Activated CD8-positive, alpha-beta memory T cell treated with anti-CD3 and anti-CD28 coated beads, Interleukin-2, amount 50 U/mL, for 48 hours (primary cell): ENCODE results near the gene SPEG.

Experiments used
- DNase-seq: peaks from one replicate; pipeline ENCODE4 v3.0.0-alpha.2; 2020

SPEG gene

DNA sequence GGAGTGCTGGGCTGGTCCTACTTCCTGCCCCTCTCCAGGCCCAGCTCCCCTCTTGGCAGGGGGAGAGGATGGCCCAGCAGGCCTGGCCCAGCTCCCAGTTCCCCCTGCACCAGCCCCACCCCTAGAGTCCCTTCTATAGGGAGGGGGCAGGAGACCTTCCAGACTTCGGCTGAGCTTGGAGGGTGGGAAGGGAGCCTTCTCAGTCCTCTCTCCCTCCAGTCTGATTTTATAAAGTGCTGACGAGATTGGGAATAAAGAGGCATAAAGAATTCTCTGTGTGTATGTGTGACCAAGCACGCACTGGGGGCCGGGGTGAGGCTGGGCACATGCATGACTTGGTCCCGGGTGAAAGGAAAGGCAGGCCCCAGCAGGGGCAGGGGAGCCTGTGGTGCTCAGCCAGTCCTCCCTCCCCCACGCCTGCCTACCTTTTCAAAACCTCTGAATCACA lies 103.9 kb downstream of the SPEG start:
- no peak for DNase-seq

GRCh38 chr2:219538956-219539788 lies 104.5 kb downstream of the SPEG start:
- no peak for DNase-seq

DNA sequence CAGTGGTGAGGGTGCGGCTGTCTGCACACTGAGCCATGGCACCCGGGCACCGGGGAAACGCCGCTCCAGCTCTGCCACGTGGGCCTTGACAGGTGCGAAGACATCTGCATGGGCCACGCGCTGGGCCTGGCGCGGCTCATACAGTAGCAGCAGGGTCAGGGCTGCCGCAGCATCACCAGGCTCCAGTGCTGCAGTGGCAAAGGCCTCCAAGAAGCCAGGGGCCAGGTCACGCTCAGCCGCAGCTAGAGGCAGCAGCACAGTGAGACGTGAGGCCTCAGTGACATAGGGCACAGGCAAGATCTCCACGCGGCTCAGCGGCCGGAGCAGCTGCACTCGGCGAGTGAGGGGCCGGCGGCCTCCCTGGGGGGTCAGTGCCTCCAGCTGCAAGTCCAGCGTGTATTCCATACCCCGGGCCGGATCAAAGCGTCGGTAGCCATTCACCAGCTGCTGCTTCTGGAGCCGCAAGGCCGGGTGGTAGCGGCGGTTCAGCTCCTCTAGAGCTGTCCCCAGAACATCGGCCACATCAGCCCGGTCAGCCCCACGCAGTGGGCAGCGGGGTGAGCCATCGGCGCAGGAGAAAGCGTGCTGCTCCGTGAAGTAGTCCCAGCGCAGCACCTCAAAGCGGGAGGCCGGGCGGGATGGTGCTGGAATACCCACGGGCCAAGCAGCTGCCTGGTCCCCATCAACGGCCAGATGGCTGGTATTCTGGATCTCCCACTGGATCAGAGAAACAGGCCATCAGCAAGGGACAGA lies 105.5 kb downstream of the SPEG start:
- DNase-seq: no peak

GRCh38 chr2:219540784-219541504 lies 106.3 kb downstream of the SPEG start:
- no peak for DNase-seq

DNA sequence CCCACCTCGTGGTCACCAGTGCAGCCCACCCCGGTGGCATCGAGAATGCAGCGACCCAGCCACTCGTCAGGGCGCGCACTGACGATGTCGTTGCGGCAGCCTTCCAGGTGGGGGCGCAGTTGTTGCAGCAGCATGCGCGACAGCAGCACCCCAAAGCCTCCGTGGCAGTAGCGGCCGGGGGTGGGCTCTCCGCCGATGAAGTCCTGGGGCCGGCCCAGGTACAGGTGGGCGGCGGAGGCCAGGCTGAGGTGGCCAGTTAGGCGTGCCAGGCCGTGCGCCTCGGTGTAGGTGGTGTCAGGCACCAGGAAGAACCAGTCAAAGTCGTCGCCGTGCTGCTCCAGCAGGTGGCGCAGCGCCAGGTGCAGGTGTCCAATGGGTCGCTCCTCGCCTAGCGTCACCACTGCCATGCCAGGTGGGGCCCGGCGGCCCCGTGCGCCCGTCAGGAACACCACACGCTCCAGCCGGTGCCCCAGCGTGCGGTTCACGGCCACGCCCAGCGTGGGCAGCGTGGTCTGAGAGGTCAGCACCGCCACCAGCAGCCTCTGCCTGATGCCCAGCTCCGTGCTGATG lies 107.1 kb downstream of the SPEG start:
- peak; percentile 95 for DNase-seq

DNA sequence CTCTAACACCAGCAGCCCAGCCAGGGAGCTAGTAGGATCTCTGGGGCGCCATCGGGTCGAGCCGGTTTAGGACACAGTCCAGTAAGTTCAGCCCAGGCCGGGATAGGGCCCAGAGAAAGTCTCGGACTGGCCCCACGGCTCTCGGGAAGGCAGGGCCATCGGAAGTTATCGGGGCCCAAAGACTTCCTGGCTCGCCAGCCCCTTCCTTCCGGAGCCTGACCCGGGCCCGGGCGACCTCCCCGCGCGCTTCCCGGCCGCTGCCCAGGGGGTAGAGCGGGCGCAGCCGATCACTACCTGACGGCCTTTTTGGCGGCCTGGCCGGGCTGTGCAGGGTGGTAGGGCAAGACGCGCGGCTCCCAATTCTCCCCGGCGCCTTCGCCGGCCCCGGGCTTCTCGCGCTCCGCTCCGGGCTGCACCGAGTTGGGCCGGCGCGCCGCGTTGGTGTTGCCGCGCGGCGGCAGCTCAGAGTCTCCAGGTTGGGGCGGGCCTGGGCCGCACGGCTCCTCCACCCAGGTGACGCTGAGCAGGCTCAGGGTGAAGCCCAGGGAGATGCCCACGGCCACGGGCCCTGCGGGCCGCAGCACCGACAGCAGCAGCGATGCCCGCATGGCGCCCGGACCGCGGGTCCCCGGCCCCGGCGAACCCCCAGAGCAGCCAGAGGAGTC lies 108.4 kb downstream of the SPEG start:
- no peak for DNase-seq

DNA sequence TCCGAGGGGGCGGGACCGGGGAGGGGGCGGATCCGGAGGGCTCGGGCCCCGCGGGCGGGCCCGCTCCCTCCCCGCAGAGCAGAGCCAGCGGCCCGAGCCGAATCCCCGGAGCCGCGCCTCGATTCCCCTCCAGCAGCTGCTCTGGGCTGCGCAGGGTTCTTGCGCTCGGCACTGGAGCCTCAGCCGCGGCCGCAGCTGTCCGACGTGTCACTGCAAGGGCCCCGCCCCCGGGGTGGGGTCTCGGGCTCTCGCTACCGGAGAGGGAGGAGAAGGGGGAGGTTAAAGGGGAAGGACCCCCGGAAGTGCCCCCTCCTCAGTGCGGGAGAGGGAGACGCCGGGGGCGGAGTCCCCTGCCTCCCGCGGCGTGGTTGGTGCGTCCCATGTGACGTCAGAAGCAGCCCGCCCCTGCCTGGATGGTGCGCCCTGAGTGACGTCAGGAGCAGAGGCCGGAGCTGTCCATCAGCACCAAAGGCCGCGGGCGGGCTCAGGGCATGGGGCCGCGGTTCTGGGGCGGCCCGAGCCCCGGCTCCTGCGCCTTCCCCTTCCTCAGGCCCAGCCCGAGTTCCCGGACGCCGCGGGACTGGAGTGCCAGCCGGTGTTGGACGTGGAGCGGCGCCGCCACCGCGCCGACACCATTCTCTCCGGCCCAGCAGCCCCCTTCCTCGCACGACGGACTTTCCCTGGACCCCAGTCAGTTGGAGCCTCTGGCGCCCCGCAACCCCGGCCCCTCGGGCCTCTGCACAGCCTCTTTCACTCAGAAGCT lies 109.1 kb downstream of the SPEG start, which contains the start of the genes CHPF and TMEM198:
CHPF (minus strand) TSS at position 214 of the 763 bp plus-strand sequence. CDS start 271 bp downstream, outside the sequence.
TMEM198 (plus strand) TSS at position 433 of the 763 bp plus-strand sequence. CDS start 700 bp downstream, outside the sequence.
- DNase-seq: peak; percentile 95

DNA sequence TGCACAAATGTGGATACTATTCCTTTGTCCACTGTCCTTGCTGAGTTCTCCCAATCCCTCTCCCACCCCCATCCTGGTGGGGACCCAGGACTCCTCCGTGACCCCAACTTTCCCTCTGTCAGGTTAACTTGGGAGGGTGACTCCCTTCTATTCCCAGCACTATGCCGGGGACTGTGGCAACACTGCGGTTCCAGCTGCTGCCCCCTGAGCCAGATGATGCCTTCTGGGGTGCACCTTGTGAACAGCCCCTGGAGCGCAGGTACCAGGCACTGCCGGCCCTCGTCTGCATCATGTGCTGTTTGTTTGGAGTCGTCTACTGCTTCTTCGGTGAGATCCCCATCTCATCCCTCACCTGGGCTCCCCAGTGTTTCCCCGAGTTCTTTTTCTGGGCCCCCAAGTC lies 109.9 kb downstream of the SPEG start:
- DNase-seq: no peak

DNA sequence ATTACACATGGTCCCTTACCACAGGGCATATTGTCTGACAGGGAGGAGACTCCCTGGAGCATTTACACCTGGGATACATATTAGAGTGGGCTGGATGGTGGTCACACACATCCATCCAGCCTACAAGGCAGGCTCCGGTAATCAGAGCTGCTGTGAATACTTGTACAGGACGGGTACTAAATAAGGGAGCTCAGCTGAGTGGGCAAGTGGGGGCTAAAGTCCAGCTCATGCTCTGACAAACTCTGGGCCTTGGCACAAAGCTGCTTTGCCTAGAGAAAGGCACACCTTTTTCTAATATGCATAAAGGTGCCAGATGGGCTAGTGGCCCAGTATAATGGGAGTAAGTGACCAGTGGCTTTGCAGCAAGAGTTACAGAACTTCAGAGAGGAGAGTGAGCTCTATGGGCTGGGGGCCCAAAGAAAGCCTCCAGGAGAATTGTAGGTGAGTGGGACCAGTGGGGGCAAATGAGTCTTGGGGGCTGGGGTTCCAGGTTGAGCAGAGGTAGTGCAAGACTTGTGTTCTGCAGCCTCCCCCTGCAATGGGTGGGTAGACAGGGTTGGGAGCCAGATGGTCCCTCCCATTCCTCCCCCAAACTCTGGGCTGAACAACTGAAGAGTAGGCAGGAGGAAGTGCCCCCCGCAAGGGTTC lies 110.8 kb downstream of the SPEG start:
- no peak for DNase-seq

GRCh38 chr2:219545943-219546352 lies 111.3 kb downstream of the SPEG start:
- DNase-seq: no peak

GRCh38 chr2:219547621-219548020 lies 113.0 kb downstream of the SPEG start:
- no peak for DNase-seq
